Left forelimb (tissue), 1 donor: Measurements from ENCODE around the gene CYSTM1.

Experiments
- DNase-seq: peaks from one replicate; pipeline ENCODE4 v3.0.0-alpha.2; 2018; ENCODE audit warnings: low spot score

The CYSTM1 gene

GRCh38 chr5:140236891-140237598, 62.1 kb downstream of the CYSTM1 start:
- no peak for DNase-seq

DNA sequence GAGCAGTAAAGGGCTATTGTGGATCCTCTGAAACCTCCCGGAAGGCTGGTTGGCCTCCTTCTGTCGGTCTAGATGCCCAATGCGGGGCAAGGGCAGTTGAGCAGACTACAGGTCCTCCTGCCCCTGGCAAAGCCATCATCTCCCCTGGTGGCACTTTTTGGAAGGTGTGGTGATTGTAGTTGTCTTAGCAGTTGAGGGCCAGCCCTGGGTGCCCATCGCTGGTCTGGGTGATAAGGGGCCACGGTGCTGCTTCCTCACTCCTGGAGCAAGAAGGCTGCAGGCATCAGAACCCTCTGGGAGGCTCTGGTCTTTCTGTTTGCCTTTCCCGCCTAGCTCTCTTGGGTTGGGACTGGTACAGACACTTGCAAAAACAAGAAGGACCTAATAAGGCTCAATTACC, 63.8 kb downstream of the CYSTM1 start:
- DNase-seq, result no peak

- no peak for DNase-seq
Measured at GRCh38 chr5:140239461-140239860, 64.5 kb downstream of the CYSTM1 start.

- DNase-seq, result no peak
Measured at GRCh38 chr5:140239939-140240700, 65.1 kb downstream of the CYSTM1 start.

- peak; percentile 75 for DNase-seq
Measured at GRCh38 chr5:140240987-140241706, 66.2 kb downstream of the CYSTM1 start.

GRCh38 chr5:140242099-140242498, 67.1 kb downstream of the CYSTM1 start:
- no peak for DNase-seq

DNA sequence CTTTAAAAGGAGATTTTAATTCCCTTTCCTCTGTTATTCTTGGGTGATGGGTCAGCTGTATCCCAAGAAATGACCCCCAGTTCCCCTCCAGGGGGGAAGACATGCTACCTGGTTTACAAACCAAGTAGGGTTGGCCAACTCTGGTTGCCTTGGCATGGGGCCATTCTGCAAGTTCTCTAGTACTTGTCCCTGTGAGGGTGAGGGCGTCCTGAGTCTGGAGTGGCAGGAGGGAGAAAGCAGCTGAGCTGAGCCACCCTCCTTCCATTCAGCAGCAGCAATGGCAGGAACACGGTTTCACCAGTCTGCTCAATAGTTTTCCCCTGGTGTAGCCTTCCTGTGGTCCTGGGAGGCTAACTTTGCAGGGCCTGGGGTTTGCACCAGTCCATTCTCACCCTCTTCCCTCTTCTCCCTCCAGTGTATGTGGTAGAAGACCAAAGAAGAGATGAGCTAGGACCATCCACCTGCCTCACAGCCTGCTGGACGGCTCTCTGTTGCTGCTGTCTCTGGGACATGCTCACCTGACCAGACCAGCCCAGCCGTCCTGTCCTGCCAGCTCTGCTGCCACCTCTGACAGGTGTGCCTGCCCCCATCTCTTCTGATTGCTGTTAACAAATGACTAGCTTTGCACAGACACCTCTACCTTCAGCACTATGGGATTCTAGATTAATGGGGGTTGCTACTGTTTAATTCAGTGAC, 68.0 kb downstream of the CYSTM1 start:
- DNase-seq, result no peak

DNA sequence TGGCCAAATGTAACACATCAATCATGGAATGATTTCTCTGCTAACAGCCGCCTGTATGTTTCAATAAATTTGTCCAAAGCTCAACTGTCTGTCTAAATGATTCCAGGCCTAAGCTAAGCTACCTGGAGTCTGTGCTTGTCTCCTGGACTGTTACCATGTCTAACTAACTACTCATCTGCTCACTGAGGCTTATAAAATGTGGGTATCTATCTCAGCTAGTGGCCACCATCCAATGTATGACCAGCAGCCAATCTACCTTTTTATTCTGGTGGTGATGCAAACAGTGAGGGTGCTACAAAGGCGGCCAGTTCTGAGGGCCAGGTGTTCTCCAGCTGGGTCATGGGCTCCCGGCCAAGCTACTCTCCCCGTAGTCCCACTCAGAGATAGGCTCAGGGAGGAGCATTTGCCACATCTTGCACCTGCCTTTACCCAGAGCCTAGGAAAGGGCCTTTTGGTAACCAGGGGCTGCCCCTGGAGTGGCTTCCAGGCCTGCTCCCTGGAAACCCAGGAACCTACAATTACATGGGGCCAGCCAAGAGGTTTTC, 68.8 kb downstream of the CYSTM1 start:
- no peak for DNase-seq

- DNase-seq, result peak; percentile 89
Measured at GRCh38 chr5:140244525-140245025, 69.6 kb downstream of the CYSTM1 start.

- DNase-seq, result no peak
Measured at GRCh38 chr5:140245341-140245740, 70.4 kb downstream of the CYSTM1 start.

GRCh38 chr5:140245926-140246325, 70.9 kb downstream of the CYSTM1 start:
- DNase-seq, result no peak

GRCh38 chr5:140246378-140247122, 71.6 kb downstream of the CYSTM1 start:
- no peak for DNase-seq

DNA sequence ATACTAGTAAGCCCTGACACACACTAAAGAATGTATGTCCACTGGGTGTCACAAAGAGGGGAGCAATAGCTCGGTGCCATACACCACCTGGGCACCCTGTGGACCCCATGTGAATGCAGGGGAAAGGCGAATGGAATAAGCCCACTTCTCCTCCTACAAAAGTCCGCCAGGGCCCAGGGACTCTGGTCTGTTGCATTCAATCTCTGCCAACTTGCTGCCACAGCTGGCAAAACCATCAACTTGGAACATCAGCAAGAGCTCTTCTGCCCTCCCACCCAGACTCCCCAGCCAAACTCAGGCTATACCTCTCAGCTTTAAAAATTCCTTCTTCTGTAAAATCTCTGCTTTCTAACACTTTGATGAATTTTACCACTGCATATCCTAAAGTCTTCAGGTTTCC, 73.4 kb downstream of the CYSTM1 start:
- DNase-seq, result no peak

DNA sequence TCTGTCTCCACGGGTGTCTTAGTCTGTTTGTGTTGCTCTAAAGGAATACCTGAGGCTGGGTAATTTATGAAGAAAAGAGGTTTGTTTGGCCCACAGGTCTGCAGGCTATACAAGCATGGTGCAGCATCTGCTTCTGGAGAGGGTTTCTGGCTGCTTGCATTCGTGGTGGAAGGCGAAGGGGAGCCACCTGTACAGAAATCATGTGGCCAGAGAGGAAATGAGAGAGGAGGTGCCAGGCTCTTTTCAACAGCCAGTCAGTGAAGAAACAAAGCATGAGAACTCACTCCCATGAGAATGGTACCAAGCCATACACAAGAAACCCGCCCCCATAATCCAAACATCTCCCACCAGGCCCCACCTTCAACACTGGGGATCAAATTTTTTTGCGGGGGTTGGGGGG, 74.5 kb downstream of the CYSTM1 start:
- no peak for DNase-seq

GRCh38 chr5:140250386-140250785, 75.4 kb downstream of the CYSTM1 start:
- no peak for DNase-seq

DNA sequence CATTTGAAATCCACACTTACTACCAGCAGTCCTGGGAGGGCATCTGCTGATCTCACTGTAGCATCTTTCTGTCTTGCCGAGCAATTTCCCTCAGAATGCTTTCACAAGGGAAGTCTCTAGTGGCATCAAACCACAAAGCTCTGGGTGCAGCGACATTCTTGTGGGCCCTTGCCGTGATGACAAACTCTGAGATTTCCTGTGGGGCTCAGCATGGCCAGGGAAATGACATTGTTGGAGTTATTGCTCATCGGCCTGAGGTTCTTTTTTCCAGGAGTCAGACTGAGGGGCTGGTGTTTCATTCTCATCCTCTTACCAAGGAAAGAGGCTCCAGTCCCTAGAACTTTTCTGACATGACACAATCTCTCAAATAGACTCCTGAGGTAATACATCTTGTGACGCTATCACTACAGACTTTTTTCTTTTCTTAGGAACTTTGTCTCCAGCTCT, 76.6 kb downstream of the CYSTM1 start:
- no peak for DNase-seq

DNA sequence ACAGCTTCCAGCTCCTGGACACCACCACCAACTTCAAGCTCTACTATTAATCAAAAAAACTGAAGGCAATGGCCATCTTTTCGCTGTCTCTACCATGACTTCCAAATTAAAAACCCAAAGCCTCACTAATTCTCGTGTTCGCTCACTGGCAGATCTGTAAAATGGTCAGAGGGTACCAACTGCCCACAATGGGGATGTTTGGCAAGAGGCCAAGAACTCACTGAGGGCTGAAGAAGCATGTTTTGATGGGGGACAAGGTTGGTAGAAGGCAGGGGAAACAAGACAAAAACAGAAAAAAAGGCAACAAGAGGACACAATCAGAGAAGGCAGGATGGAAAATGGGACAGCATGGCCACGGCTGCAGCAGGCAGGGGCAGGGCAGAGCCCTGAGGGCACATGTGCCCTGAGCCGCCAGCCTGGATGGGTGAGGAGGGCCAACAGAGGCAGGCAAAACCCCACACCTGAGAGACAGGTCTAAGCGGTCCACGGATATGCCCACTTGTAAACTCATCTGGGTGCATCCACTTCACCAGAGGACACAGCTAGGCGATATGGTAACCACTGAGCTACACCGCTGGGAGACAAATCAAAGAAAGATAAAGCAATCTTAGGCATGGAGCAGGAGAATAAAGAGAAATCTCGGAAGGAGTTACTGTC, 77.6 kb downstream of the CYSTM1 start:
- no peak for DNase-seq

- DNase-seq, result no peak
Measured at GRCh38 chr5:140253985-140254384, 79.0 kb downstream of the CYSTM1 start.

- no peak for DNase-seq
Measured at GRCh38 chr5:140255460-140256157, 80.6 kb downstream of the CYSTM1 start.

GRCh38 chr5:140256726-140257125, 81.7 kb downstream of the CYSTM1 start:
- DNase-seq, result no peak
